A673 (cell line): Measurements from ENCODE around the gene PDE11A.

ENCODE experiments used
- CTCF ChIP-seq: fragments of 300-800, 200-600 bp; sonication (generic); conservative IDR thresholded peaks from 2 replicates; pipeline ENCODE4 v1.5.1; 2017; ENCODE audit warnings: low read depth, mild to moderate bottlenecking, antibody characterized with exemption, low read length, moderate library complexity, mixed read lengths
- EZH2 ChIP-seq: fragments of 200-600 bp; sonication (generic); IDR thresholded peaks from 2 replicates; pipeline ENCODE4 v1.6.1; 2017; ENCODE audit warnings: borderline replicate concordance, low read depth, mild to moderate bottlenecking, mixed read lengths, antibody characterized with exemption, low read length; ENCODE audit not compliant: poor library complexity, severe bottlenecking

GRCh38 chr2:177640423-177640822 lies 432.2 kb downstream of the PDE11A start:
- TF ChIP-seq CTCF (no peak), EZH2 (no peak)
